ENCODE data around the gene MAP3K6. TPM values are rescaled to one million over a fixed set of nuclear protein-coding genes. Genes with fewer than 3 reads are reported as not detected.
A peak's percentile ranks its signal among the peaks of the same experiment; 100 is the strongest.

The MAP3K6 gene
- total RNA-seq, 1 donor from 2014 or later: 8.6 TPM

- peak; percentile 40 for TF ChIP-seq CTCF (IDR thresholded peaks at IDR 0.05; ENCODE audit: insufficient read depth, low read length, poor library complexity, severe bottlenecking)
- no peak for DNase-seq (ENCODE audit: low read depth)
- no peaks in the 10 kb centered on the region for H3K36me3 ChIP-seq (ENCODE audit: control insufficient read depth, insufficient read depth, low read length)
- no peak overlapping the region for H3K4me3 ChIP-seq (ENCODE audit: low read depth, low read length)
- H3K27me3 ChIP-seq (ENCODE audit: control insufficient read depth, insufficient read depth, low read length): no peaks in the 10 kb centered on the region
Observed at GRCh38 chr1:27372808-27373690, 6.3 kb upstream of the MAP3K6 start.

DNA sequence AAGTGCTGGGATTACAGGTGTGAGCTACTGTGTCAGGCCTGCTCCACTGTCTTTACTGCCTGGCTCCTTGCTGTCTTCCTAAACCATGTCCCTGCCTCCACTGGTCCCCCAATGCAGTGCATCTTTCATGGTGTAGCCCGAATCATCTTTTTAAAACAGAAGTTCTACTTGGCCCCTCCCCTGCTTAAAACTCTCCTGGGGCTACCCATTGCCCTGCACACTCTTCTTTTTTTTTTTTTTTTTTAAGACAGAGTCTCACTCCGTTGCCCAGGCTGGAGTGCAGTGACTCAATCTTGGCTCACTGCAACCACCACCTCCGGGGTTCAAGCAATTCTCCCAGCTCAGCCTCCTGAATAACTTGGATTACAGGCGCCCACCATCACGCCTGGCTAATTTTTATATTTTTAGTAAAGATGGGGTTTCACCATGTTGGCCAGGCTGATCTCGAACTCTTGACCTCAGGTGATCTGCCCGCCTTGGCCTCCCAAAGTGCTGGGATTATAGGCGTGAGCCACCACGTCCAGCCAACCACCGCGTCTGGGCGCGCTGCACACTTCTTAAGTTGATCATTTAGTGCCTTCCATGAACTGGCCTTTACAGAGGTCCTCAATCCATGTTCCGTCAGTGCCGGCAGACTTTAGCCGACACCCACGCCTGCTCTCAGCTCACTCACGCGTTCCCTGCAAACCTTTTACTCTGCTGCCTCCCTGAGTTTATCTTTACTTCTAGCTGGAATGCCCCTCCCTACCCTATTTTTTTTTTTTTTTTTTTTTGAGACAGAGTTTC, 5.5 kb upstream of the MAP3K6 start:
- no peak for DNase-seq (ENCODE audit: low read depth)
- H3K27me3 ChIP-seq (ENCODE audit: control insufficient read depth, insufficient read depth, low read length): no peaks in the 10 kb centered on the region
- no peak overlapping the region for H3K4me3 ChIP-seq (ENCODE audit: low read depth, low read length)
- no peak for TF ChIP-seq CTCF (IDR thresholded peaks at IDR 0.05; ENCODE audit: insufficient read depth, low read length, poor library complexity, severe bottlenecking)
- H3K36me3 ChIP-seq (ENCODE audit: control insufficient read depth, insufficient read depth, low read length): no peaks in the 10 kb centered on the region

DNA sequence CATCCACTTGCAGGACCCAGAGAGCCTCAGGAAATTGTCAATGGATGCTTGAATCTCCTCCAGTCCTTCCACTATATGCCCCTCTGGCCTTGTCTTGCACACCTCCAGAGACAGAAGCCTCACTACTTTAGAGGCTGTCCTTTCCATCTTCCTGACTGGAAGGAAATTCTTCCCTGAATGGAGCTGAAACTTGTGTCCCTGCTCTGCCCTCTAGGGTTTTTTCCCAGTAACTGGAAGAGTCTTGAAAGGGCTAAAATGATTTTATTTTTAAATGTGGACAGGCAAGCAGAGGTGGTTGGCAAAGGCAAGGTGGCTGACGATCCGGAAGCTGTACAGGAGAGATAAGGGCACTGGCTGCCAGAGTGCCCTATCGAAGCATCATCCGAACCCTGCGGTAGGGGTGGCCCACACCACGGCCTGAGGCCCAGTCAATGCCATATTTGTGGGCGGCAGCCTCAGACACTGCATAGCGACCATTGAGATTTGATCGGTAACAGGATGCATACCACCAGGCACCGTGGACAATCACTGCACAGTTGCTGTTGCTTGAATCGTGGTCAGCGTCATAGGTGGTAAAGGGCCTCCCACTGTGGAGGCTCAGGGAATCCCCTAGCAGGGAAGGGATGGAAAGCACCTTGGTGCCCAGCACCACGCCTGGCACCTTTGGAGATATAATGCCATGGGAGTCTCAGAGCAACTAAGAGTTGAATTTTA, 2.3 kb upstream of the MAP3K6 start:
- no peak for DNase-seq (ENCODE audit: low read depth)
- no peak overlapping the region for H3K4me3 ChIP-seq (ENCODE audit: low read depth, low read length)
- H3K27me3 ChIP-seq (ENCODE audit: control insufficient read depth, insufficient read depth, low read length): no peaks in the 10 kb centered on the region
- H3K36me3 ChIP-seq (ENCODE audit: control insufficient read depth, insufficient read depth, low read length): peaks cover 1% of the 10 kb centered on the region
- peak; percentile 16 for TF ChIP-seq CTCF (IDR thresholded peaks at IDR 0.05; ENCODE audit: insufficient read depth, low read length, poor library complexity, severe bottlenecking)

DNA sequence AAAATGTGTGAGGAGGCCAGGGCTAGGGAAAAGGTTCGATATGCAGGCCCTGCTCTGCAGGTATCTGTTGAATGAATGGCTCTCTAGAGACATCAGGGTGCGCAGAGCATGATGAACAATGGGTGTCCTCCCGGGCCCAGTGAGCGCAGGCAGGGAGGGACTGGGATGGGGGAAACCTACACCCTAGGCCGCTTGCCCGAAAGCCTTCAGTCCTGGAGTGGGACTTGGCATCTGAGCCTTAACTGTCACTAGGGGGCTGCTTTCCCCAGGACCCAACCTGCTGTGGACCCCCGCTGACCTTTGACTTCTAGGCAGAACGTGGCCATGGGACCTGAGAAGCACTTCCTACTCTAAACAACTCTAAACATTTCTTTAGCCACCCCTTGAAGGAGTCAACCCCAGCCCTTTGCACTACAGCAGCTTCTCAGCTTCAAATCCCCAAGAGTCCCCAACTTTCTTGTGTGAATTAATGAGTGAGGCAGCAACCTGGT, 444 bp upstream of the MAP3K6 start:
- no peak for TF ChIP-seq CTCF (IDR thresholded peaks at IDR 0.05; ENCODE audit: insufficient read depth, low read length, poor library complexity, severe bottlenecking)
- Histone ChIP-seq H3K27me3 (ENCODE audit: control insufficient read depth, insufficient read depth, low read length) (no peaks in the 10 kb centered on the region), H3K36me3 (ENCODE audit: control insufficient read depth, insufficient read depth, low read length) (peaks cover 1% of the 10 kb centered on the region), H3K4me3 (ENCODE audit: low read depth, low read length) (peak overlapping the region; percentile 75)
- no peak for DNase-seq (ENCODE audit: low read depth)

- Histone ChIP-seq H3K4me3 (ENCODE audit: low read depth, low read length) (peak overlapping the region; percentile 75), H3K36me3 (ENCODE audit: control insufficient read depth, insufficient read depth, low read length) (peaks cover 1% of the 10 kb centered on the region), H3K27me3 (ENCODE audit: control insufficient read depth, insufficient read depth, low read length) (no peaks in the 10 kb centered on the region)
- TF ChIP-seq CTCF (IDR thresholded peaks at IDR 0.05; ENCODE audit: insufficient read depth, low read length, poor library complexity, severe bottlenecking): no peak
- DNase-seq (ENCODE audit: low read depth): no peak
Observed at GRCh38 chr1:27366113-27366410, 699 bp downstream of the MAP3K6 start.

Data from kidney epithelial cell (primary cell).